GDM1 (cell line): ENCODE results near the gene OR52B2.

Source experiments
- DNase-seq: peaks from one replicate; lab custom pipeline; 2025; lab: John Stamatoyannopoulos, UW

The OR52B2 gene

GRCh38 chr11:6170226-6170625 is at the start of gene OR52B2:
TSS of gene OR52B2 (minus strand) at chr11:6170326. CDS start at chr11:6170326, 0 bp downstream.
- no peak for DNase-seq

DNA sequence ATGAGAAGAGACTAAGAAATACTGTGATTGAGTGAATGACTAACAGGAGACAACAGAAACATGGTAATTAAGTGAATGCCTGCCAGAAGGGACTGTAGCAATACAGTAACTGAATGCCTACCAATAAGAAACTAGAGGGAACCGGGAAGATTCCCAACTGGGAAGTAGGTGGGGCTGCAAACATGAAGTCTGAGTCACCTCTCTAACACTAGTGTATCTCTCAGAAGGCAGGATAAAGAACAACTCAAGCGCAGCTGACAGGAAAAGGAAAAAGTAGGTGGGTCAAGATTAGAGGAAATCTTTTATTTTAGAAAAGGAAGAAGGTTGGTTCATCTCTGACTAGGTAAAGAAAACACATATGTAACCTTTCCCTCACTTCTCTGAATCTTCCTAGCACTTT is 49.2 kb upstream of the OR52B2 start:
- DNase-seq, result no peak

DNA sequence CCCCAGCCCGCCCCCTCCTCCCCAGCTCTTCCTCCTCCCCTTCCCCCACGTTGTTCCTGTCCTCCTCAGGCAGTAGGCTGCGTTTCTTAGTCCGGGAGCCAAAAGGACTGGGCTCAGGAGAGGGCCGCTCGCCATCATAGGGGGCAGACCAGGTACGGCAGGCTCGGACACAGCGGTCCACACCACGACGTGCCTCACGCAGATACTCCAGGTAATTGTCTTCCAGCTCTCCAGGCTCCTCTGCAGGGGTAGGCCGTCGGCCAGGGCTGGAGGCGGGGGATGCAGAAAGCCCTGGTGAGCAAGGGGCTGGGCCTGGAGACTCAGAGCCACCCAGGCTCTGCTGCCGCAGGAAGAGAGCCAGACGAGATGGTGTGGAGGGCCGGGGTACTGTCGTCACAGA is 47.6 kb upstream of the OR52B2 start:
- DNase-seq, result no peak

- no peak for DNase-seq
These were observed 46.4 kb upstream of the OR52B2 start for GRCh38 chr11:6216501-6216900.

GRCh38 chr11:6214530-6214929 is 44.4 kb upstream of the OR52B2 start:
- no peak for DNase-seq

- no peak for DNase-seq
These were observed 40.3 kb upstream of the OR52B2 start for GRCh38 chr11:6210274-6210955.

GRCh38 chr11:6209801-6210200 is 39.7 kb upstream of the OR52B2 start:
- DNase-seq, result no peak

DNA sequence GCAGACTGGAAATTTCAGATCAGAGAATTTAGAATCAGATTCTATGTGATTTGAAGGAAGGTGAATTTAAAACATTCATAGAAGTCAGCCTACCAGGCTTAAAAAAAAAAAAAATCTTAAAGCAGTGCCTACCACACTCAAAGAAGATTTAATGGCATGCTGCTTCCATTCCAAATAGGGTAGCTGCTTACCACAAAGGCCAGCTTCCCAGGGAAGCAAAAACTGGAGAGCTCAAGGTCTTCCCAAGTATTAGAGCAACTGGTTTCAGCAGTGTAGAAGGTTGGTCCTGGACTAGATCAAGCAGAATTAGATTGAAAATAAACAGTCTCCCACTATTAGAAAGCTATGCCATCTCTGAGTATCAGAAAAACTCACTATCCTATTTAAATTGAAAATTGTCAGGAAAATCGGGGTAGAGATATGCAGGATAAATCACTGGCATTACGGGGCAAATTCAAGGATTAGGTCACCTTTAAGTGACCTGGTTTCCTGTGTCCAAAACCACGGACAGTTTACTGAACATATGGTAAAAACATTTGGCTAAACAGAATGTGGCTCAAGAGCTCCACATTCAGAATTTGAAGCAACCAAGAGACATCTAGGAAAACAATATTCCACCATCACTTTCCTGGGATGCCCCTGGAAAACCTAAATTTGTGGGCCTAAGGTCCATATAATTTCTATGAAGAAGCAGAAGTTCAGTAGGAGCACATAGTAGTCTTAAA is 36.5 kb upstream of the OR52B2 start:
- DNase-seq, result no peak

- no peak for DNase-seq
These were observed 35.2 kb upstream of the OR52B2 start, which contains the start of gene C11orf42 for GRCh38 chr11:6205366-6205765. TSS of gene C11orf42 (plus strand) at chr11:6205557. CDS start at chr11:6205616, 59 bp downstream.

DNA sequence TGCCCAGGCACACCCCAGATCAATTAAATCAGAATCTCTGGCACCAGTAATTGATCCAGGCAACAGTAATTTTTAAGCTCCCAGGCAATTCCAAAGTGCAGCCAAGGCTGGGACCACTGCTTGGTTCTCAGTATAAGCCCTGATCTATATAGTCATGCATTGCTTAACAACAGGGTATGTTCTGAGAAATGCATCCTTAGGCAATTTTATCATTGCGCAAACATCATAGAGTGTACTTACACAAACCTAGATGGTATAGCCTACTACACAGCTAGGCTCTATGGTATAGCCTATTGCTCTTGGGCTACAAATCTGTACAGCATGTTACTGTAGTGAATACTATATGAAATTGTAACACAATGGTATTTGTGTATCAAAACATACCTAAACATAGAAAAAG is 34.6 kb upstream of the OR52B2 start:
- DNase-seq, result no peak

GRCh38 chr11:6203327-6203726 is 33.2 kb upstream of the OR52B2 start:
- DNase-seq, result no peak

DNA sequence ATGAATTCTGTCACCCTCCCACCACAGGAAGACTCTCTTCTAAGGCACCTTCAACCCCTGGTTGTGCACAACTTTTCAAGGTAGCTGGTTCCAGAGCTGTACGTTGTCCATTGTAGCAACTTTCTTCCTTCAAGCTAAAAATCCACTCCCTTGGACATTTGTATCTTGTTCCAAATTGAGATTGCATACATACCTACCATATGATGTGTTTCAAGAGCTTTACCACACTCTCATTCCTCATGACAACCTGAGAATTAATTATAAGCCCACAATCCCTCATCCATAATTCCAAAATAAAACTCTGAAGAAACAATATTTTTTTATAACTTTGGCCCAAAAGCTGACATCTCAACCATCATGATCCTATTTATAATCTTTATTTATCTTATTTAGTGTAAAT is 31.9 kb upstream of the OR52B2 start:
- DNase-seq, result no peak

DNA sequence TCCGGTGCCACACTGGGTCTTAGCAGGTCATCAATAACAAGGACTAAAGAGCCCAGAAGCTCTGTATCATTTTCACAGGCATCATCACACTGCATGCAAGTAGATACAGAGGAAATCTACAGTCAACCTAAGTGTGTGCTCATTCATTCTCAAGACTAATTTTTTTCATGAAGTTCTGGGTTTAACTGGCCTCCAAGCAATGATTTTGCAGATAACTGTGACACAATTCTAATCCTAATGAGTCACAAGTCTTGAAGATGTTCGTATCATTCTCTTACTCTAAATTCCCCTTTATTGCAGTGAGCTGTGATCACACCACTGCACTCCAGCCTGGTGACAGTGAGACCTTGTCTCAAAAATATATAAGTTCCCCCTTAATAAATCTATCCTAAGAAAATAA is 31.4 kb upstream of the OR52B2 start:
- DNase-seq, result no peak

- no peak for DNase-seq
These were observed 30.8 kb upstream of the OR52B2 start for GRCh38 chr11:6200975-6201374.

GRCh38 chr11:6199174-6199810 is 29.2 kb upstream of the OR52B2 start, which contains the start of gene OR52W1:
TSS of gene OR52W1 (plus strand) at chr11:6199224. CDS start at chr11:6199224, 0 bp downstream.
- DNase-seq, result no peak

GRCh38 chr11:6197466-6198200 is 27.5 kb upstream of the OR52B2 start:
- no peak for DNase-seq

DNA sequence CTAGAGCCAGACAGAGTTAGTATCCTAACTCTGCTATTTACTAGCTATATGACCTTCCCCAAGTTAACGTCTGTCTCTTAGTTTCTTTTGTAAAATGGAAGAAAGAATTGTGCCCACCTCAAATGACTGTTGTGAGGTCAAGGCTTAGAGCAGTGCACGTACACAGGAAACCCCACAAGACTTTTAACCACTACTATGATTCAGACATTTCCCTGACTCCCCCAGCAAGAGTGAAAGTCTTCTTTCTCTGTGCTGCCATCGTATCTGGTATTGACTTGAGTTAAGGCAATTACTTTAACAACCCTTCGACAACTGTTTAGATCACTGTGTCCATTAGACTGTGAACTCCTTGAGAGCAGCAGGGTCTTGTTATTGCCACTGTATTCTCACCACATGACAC is 26.3 kb upstream of the OR52B2 start:
- no peak for DNase-seq

GRCh38 chr11:6194065-6194581 is 24.0 kb upstream of the OR52B2 start:
- DNase-seq, result no peak

- no peak for DNase-seq
These were observed 21.6 kb upstream of the OR52B2 start for GRCh38 chr11:6191742-6192141.

DNA sequence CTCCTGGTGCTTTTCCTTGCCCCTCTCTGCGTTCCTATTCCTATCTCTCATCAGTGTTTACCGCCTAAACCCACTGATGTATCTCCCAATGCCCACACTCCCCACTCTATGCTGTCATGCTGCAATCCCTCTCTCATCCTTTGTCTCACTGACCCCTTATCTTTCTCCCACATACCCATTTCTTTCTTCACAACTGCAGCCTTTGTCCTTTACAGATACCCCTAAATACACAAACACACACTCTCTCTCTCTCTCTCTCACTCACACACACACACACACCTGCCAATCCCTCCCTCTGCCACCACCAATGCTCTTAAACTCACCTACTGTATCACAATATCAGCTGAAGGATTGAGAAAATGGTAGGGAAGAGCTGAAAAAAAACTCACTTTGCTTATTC is 5.3 kb upstream of the OR52B2 start:
- no peak for DNase-seq

- no peak for DNase-seq
These were observed 13.3 kb downstream of the OR52B2 start for GRCh38 chr11:6156628-6157359.
